H1 (cell line): ENCODE measurements around the gene FGR. TPM values are rescaled to one million over a fixed set of nuclear protein-coding genes. Genes with fewer than 3 reads are reported as not detected.
A peak's percentile ranks its signal among the peaks of the same experiment; 100 is the strongest.

Experiments
- CTCF ChIA-PET: fragments of 300-600 bp; sonication (Branson Sonifier 250); formaldehyde crosslinking; loops from one replicate; lab custom pipeline; 2021; ENCODE audit not compliant: partially characterized antibody; lab: Charles Lee
- POLR2A ChIA-PET: fragments of 300-600 bp; sonication (Branson Sonifier 250); formaldehyde crosslinking; loops from one replicate; lab custom pipeline; 2021; ENCODE audit warnings: inconsistent platforms; ENCODE audit not compliant: partially characterized antibody; lab: Charles Lee
- DNase-seq, 2 experiments: peaks; one replicate each; pipeline versions ENCODE4 v3.0.0 to v3.0.0-alpha.2; 2010 to 2022; ENCODE audit warnings: low spot score in 2 of 2, low read depth in 1 of 2, mixed read lengths in 1 of 2
- FAIRE-seq: peaks from 2 replicates; lab custom pipeline; 2011; peaks lifted over from hg19 to GRCh38; lab: Jason Lieb, UNC
- H2AFZ ChIP-seq: 2 replicates; pipeline ENCODE4 v1.8.1; 2012; ENCODE audit warnings: low read length, inconsistent platforms
- H2AK5ac ChIP-seq: 2 replicates; pipeline ENCODE4 v1.6.1; 2013; ENCODE audit warnings: low read depth, low read length
- H2BK120ac ChIP-seq: replicated peaks from 2 replicates; pipeline ENCODE3; 2013; ENCODE audit warnings: low read depth, low read length, inconsistent platforms
- H2BK12ac ChIP-seq: 2 replicates; pipeline ENCODE4 v1.6.1; 2013; ENCODE audit warnings: low read depth, low read length
- H2BK15ac ChIP-seq: 2 replicates; pipeline ENCODE4 v1.6.1; 2013; ENCODE audit warnings: low read length
- H2BK20ac ChIP-seq: 2 replicates; pipeline ENCODE4 v1.6.1; 2013; ENCODE audit warnings: low read length
- H2BK5ac ChIP-seq: 2 replicates; pipeline ENCODE4 v1.6.1; 2013; ENCODE audit warnings: low read depth, low read length
- H3K14ac ChIP-seq: 2 replicates; pipeline ENCODE4 v1.6.1; 2013; ENCODE audit warnings: inconsistent platforms; ENCODE audit not compliant: insufficient read length
- H3K18ac ChIP-seq: 2 replicates; pipeline ENCODE4 v1.6.1; 2013; ENCODE audit warnings: low read length; ENCODE audit errors: extremely low read depth
- H3K23ac ChIP-seq: 2 replicates; pipeline ENCODE4 v1.6.1; 2013; ENCODE audit warnings: inconsistent platforms; ENCODE audit not compliant: insufficient read length
- H3K23me2 ChIP-seq: 2 replicates; pipeline ENCODE4 v1.6.1; 2013; ENCODE audit warnings: low read depth, low read length
- H3K27ac ChIP-seq: 2 replicates; pipeline ENCODE4 v1.6.1; 2011; ENCODE audit warnings: low read depth, low read length, inconsistent platforms
- H3K27me3 ChIP-seq, 4 experiments: replicated peaks in 1 of 4; 1 replicate in 1 of 4; 2 replicates in 3 of 4; pipeline versions ENCODE4 v1.6.1 to v1.8.1; 2011 to 2013; ENCODE audit warnings: low read length in 3 of 4, mild to moderate bottlenecking in 3 of 4, inconsistent platforms in 2 of 4, mixed read lengths in 2 of 4, moderate library complexity in 1 of 4; ENCODE audit not compliant: control insufficient read depth in 3 of 4, insufficient read depth in 3 of 4; ENCODE audit errors: extremely low read depth in 1 of 4
- H3K36me3 ChIP-seq, 4 experiments: 2 replicates each; pipeline versions ENCODE4 v1.6.1 to v1.8.1; 2011 to 2013; ENCODE audit warnings: mild to moderate bottlenecking in 4 of 4, low read length in 3 of 4, moderate library complexity in 2 of 4, control low read depth in 1 of 4, inconsistent platforms in 1 of 4; ENCODE audit not compliant: insufficient read depth in 4 of 4, control insufficient read depth in 2 of 4
- H3K4ac ChIP-seq: replicated peaks from 2 replicates; pipeline ENCODE3; 2013; ENCODE audit warnings: low read length, low read depth, mixed read lengths, inconsistent platforms; ENCODE audit not compliant: insufficient read length
- H3K4me1 ChIP-seq, 4 experiments: replicated peaks in 1 of 4; 1 replicate in 1 of 4; 2 replicates in 3 of 4; pipeline versions ENCODE4 v1.6.1 to v1.8.1; 2011 to 2013; ENCODE audit warnings: low read length in 3 of 4, inconsistent platforms in 2 of 4, mixed read lengths in 1 of 4; ENCODE audit not compliant: insufficient read depth in 4 of 4, control insufficient read depth in 3 of 4
- H3K4me2 ChIP-seq, 2 experiments: 2 replicates each; pipeline versions ENCODE4 v1.6.1 to v1.8.1; 2011 to 2013; ENCODE audit warnings: low read depth in 2 of 2, low read length in 2 of 2, control low read depth in 1 of 2, inconsistent platforms in 1 of 2, mild to moderate bottlenecking in 1 of 2; ENCODE audit not compliant: insufficient read depth in 1 of 2
- H3K4me3 ChIP-seq, 4 experiments: fragments of 200-600, 300-600 bp in 1 of 4; sonication (generic), shearing (Covaris generic), sonication (Bioruptor Twin) in 1 of 4; 2 replicates each; pipeline versions ENCODE4 v1.5.1 to v1.8.1; 2011 to 2016; ENCODE audit warnings: low read length in 4 of 4, low read depth in 3 of 4, control low read depth in 2 of 4, inconsistent platforms in 2 of 4, mild to moderate bottlenecking in 2 of 4, mixed read lengths in 1 of 4, moderate library complexity in 1 of 4; ENCODE audit not compliant: insufficient read depth in 2 of 4; ENCODE audit errors: extremely low read depth in 1 of 4
- H3K56ac ChIP-seq: replicated peaks from 2 replicates; pipeline ENCODE3; 2013; ENCODE audit warnings: low read depth, mild to moderate bottlenecking, mixed read lengths, low read length, inconsistent platforms; ENCODE audit not compliant: insufficient read length
- H3K79me1 ChIP-seq: 2 replicates; pipeline ENCODE4 v1.6.1; 2013; ENCODE audit warnings: low read depth, low read length, control low read depth
- H3K79me2 ChIP-seq, 2 experiments: 2 replicates each; pipeline versions ENCODE4 v1.6.1 to v1.8.1; 2012 to 2013; ENCODE audit warnings: low read length in 2 of 2, mild to moderate bottlenecking in 2 of 2, inconsistent platforms in 1 of 2; ENCODE audit not compliant: insufficient read depth in 2 of 2, control insufficient read depth in 1 of 2
- H3K9ac ChIP-seq, 4 experiments: replicated peaks in 1 of 4; 1 replicate in 1 of 4; 2 replicates in 3 of 4; pipeline versions ENCODE4 v1.6.1 to v1.8.1; 2011 to 2013; ENCODE audit warnings: low read depth in 3 of 4, low read length in 3 of 4, control low read depth in 2 of 4, mild to moderate bottlenecking in 2 of 4, moderate library complexity in 2 of 4, inconsistent platforms in 1 of 4; ENCODE audit errors: extremely low read depth in 1 of 4
- H3K9me3 ChIP-seq, 2 experiments: 2 replicates each; pipeline versions ENCODE4 v1.6.1 to v1.8.1; 2012 to 2013; ENCODE audit warnings: mild to moderate bottlenecking in 2 of 2, moderate library complexity in 2 of 2, control low read depth in 1 of 2, inconsistent platforms in 1 of 2, low read depth in 1 of 2, low read length in 1 of 2, mixed read lengths in 1 of 2; ENCODE audit not compliant: insufficient read depth in 2 of 2
- H4K20me1 ChIP-seq, 2 experiments: replicated peaks in 1 of 2; 2 replicates each; pipeline versions ENCODE3 to v1.8.1; 2011 to 2013; ENCODE audit warnings: inconsistent platforms in 2 of 2, low read length in 2 of 2, mild to moderate bottlenecking in 1 of 2; ENCODE audit not compliant: insufficient read depth in 2 of 2, control insufficient read depth in 1 of 2
- H4K5ac ChIP-seq: 2 replicates; pipeline ENCODE4 v1.6.1; 2013; ENCODE audit warnings: low read length, low read depth, mixed read lengths, inconsistent platforms; ENCODE audit not compliant: insufficient read length
- H4K8ac ChIP-seq: 2 replicates; pipeline ENCODE4 v1.8.0; 2013; ENCODE audit warnings: mild to moderate bottlenecking, moderate library complexity, low read length, inconsistent platforms; ENCODE audit not compliant: insufficient read depth; ENCODE audit errors: extremely low read depth
- H4K91ac ChIP-seq: replicated peaks from 2 replicates; pipeline ENCODE3; 2013; ENCODE audit warnings: low read length, mixed read lengths, inconsistent platforms; ENCODE audit not compliant: insufficient read length
- CHD2 ChIP-seq: IDR thresholded peaks from 2 replicates; pipeline ENCODE4 v1.6.1; 2012; ENCODE audit warnings: low read length, improper control_type of control experiment
- WGBS, 2 experiments: shearing (Covaris generic) in 1 of 2; methylation state at CpG; one replicate each; pipeline versions ENCODE4 v1.1.6 to v1.1.7; 2013 to 2015; ENCODE audit warnings: low lambda C conversion rate in 2 of 2, mixed read lengths in 2 of 2, inconsistent platforms in 1 of 2, low coverage in 1 of 2, missing lambda C conversion rate in 1 of 2; ENCODE audit not compliant: insufficient replicate concordance in 2 of 2, insufficient coverage in 1 of 2, insufficient read length in 1 of 2; ENCODE audit errors: extremely low coverage in 1 of 2, missing lambda C conversion rate in 1 of 2; 5-methylcytosine and 5-hydroxymethylcytosine counted together
- polyA plus RNA-seq, 7 experiments: library from polyadenylated mRNA; depleted of rRNA in 3 of 7; stranded (reverse) in 5 of 7; unstranded in 2 of 7; fragments of >200 nt in 5 of 7; fragments of 200-250 nt in 2 of 7; gene quantifications; 1 replicate in 5 of 7; 2 replicates in 1 of 7; 4 replicates in 1 of 7; pipeline versions ENCODE4 v1.2.1 to v1.2.3, GENCODE V29; 2011 to 2013; ENCODE audit warnings: missing spikeins in 2 of 7, mixed read lengths in 2 of 7
- total RNA-seq: library from RNA; stranded (reverse); fragmentation: NEBNext Ultra II Directional; extraction: Animal tissue kit (Norgen Biotek cat#: 25700); gene quantifications from 2 replicates; pipeline ENCODE4 v1.2.1, GENCODE V29; 2021

Gene FGR
- total and polyA plus RNA-seq, 2 of the 8 experiments (the other 6 are each of a cell fraction or from before 2014, with no cell fraction given), result 0.22 to 0.95 TPM

- H3K23ac ChIP-seq, result no peak overlapping the region
- H3K79me2 ChIP-seq, result peaks cover 0 to 51% of the 10 kb centered on the region in 2 experiments; a peak in 2 of 4 replicates
- no peaks in the 10 kb centered on the region for H3K36me3 ChIP-seq
- H3K79me1 ChIP-seq, result peaks cover 8% of the 10 kb centered on the region
- H2AFZ ChIP-seq, result no peak overlapping the region
- H3K56ac ChIP-seq, result peak overlapping the region; percentile 13
- ChIA-PET CTCF (interaction anchor here (0.8 to 56.1 kb wide), 19 partner anchors 8 to 237 kb away, joined by 3 to 1807 read pairs (median 4); partner anchors contain the start of gene AHDC1), POLR2A (interaction anchor here (1.2 to 25.0 kb wide), 5 partner anchors 7 to 139 kb away, joined by 3 to 355 read pairs (median 350); partner anchors contain the start of gene AHDC1)
- peaks cover 12 to 19% of the 10 kb centered on the region in 2 experiments for H4K20me1 ChIP-seq
- H3K14ac ChIP-seq, result no peak overlapping the region
- H3K18ac ChIP-seq, result peak overlapping the region; percentile 52; the same call in 1 of the 2 replicates
- H4K91ac ChIP-seq, result peak overlapping the region; percentile 45
- H3K27me3 ChIP-seq, result no peaks in the 10 kb centered on the region
- peaks cover 43 to 77% (median 66%) of the 10 kb centered on the region in 4 experiments for H3K4me1 ChIP-seq
- no peak overlapping the region for H3K9ac ChIP-seq
- peak overlapping the region; percentile 91; the same call in 1 of the 2 replicates for H2BK5ac ChIP-seq
- peak overlapping the region; percentile 30; the same call in 1 of the 2 replicates for H2BK12ac ChIP-seq
- no peak overlapping the region for H3K4ac ChIP-seq
- H4K5ac ChIP-seq, result peak overlapping the region; percentile 27
- no peak overlapping the region for H4K8ac ChIP-seq
- no peak overlapping the region for H2AK5ac ChIP-seq
- no peak for TF ChIP-seq CHD2
- no peaks in the 10 kb centered on the region for H3K9me3 ChIP-seq
- no peak overlapping the region for H3K27ac ChIP-seq
- peak overlapping the region; percentile 3 for H2BK120ac ChIP-seq
- no peak overlapping the region for H2BK15ac ChIP-seq
- H2BK20ac ChIP-seq, result peak overlapping the region; percentile 13; the same call in 1 of the 2 replicates
- FAIRE-seq (no peak), DNase-seq (no peak)
- H3K23me2 ChIP-seq, result 0 out of 2 replicates have a peak, but pooled peaks cover 6% of the 10 kb centered on the region
- peak overlapping the region; percentile 63 to 64 for H3K4me2 ChIP-seq
- H3K4me3 ChIP-seq, result peak overlapping the region in 1 of 4 experiments; percentile 49; a peak in 4 of 8 replicates
- WGBS, 2 experiments, result 80% methylated on average over 3 of the region's 3 CpGs; no CpG with 5 or more reads in 1 of the 2 experiments
Measured at GRCh38 chr1:27569088-27569460, 65.9 kb downstream of the FGR start.
